Measurements from ENCODE around the gene AKR1E2. TPM values are rescaled to one million over a fixed set of nuclear protein-coding genes. Genes with fewer than 3 reads are reported as not detected.

AKR1E2 gene
- total and polyA plus RNA-seq, 9 of the 15 experiments (the other 6 are each of a cell fraction or from before 2014, with no cell fraction given) = 4.2 to 16.6 (median 9.8) TPM

- TF ChIP-seq ZBTB5 (IDR thresholded peaks at IDR 0.05) (no peak), CXXC5 (CRISPR knock-in tag; IDR thresholded peaks at IDR 0.05) (peak; percentile 83), ZNF561 (CRISPR knock-in tag; conservative IDR thresholded peaks at IDR 0.05) (no peak), BHLHE40 (IDR thresholded peaks at IDR 0.05; ENCODE audit: low read length) (peak; percentile 81), SMARCB1 (IDR thresholded peaks at IDR 0.05; ENCODE audit: insufficient read length, low read depth) (no peak), ZNF445 (CRISPR knock-in tag; IDR thresholded peaks at IDR 0.05; ENCODE audit: low read depth) (no peak), MLLT1 (IDR thresholded peaks at IDR 0.05) (peak; percentile 53 to 87), STAT6 (CRISPR knock-in tag; IDR thresholded peaks at IDR 0.05) (no peak), ELF4 (CRISPR knock-in tag; IDR thresholded peaks at IDR 0.05) (no peak), TCFL5 (CRISPR knock-in tag; conservative IDR thresholded peaks at IDR 0.05) (no peak), KDM5B (IDR thresholded peaks at IDR 0.05; ENCODE audit: insufficient replicate concordance, low read depth, low read length) (no peak), SMARCA5 (IDR thresholded peaks at IDR 0.05) (no peak), EP300 (IDR thresholded peaks at IDR 0.05; ENCODE audit: low read length) (no peak)
- TF ChIP-seq, protein P1, sequence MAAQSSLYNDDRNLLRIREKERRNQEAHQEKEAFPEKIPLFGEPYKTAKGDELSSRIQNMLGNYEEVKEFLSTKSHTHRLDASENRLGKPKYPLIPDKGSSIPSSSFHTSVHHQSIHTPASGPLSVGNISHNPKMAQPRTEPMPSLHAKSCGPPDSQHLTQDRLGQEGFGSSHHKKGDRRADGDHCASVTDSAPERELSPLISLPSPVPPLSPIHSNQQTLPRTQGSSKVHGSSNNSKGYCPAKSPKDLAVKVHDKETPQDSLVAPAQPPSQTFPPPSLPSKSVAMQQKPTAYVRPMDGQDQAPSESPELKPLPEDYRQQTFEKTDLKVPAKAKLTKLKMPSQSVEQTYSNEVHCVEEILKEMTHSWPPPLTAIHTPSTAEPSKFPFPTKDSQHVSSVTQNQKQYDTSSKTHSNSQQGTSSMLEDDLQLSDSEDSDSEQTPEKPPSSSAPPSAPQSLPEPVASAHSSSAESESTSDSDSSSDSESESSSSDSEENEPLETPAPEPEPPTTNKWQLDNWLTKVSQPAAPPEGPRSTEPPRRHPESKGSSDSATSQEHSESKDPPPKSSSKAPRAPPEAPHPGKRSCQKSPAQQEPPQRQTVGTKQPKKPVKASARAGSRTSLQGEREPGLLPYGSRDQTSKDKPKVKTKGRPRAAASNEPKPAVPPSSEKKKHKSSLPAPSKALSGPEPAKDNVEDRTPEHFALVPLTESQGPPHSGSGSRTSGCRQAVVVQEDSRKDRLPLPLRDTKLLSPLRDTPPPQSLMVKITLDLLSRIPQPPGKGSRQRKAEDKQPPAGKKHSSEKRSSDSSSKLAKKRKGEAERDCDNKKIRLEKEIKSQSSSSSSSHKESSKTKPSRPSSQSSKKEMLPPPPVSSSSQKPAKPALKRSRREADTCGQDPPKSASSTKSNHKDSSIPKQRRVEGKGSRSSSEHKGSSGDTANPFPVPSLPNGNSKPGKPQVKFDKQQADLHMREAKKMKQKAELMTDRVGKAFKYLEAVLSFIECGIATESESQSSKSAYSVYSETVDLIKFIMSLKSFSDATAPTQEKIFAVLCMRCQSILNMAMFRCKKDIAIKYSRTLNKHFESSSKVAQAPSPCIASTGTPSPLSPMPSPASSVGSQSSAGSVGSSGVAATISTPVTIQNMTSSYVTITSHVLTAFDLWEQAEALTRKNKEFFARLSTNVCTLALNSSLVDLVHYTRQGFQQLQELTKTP (IDR thresholded peaks at IDR 0.05; ENCODE audit: low read depth in 1 of 2, partially characterized antibody in 2 of 2) = no peak
- TF ChIP-seq, protein P2, sequence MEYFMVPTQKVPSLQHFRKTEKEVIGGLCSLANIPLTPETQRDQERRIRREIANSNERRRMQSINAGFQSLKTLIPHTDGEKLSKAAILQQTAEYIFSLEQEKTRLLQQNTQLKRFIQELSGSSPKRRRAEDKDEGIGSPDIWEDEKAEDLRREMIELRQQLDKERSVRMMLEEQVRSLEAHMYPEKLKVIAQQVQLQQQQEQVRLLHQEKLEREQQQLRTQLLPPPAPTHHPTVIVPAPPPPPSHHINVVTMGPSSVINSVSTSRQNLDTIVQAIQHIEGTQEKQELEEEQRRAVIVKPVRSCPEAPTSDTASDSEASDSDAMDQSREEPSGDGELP (CRISPR knock-in tag; IDR thresholded peaks at IDR 0.05; ENCODE audit: borderline replicate concordance) = peak; percentile 74
Measured at GRCh38 chr10:4825868-4826791, at the start of gene AKR1E2 (continued).
